ENCODE data around the gene PARP8.
"Not testable (repeated sequence)": the region's sequence is repeated elsewhere in the genome, so short reads cannot be mapped to it uniquely, and the experiment has no call there.

PARP8 gene

GRCh38 chr5:50786073-50786472 lies 119.6 kb downstream of the PARP8 start:
- no peak for DNase-seq (ENCODE audit: low spot score)

GRCh38 chr5:50791813-50792212 lies 125.4 kb downstream of the PARP8 start:
- no peak for DNase-seq (ENCODE audit: low spot score)

GRCh38 chr5:50792843-50793242 lies 126.4 kb downstream of the PARP8 start:
- DNase-seq (ENCODE audit: low spot score), result no peak

GRCh38 chr5:50794812-50795211 lies 128.4 kb downstream of the PARP8 start:
- DNase-seq (ENCODE audit: low spot score), result no peak

GRCh38 chr5:50798002-50798401 lies 131.6 kb downstream of the PARP8 start:
- no peak for DNase-seq (ENCODE audit: low spot score)

GRCh38 chr5:50799596-50799995 lies 133.2 kb downstream of the PARP8 start:
- no peak for DNase-seq (ENCODE audit: low spot score)

- no peak for DNase-seq (ENCODE audit: low spot score)
Observed at GRCh38 chr5:50800410-50800809, 134.0 kb downstream of the PARP8 start.

GRCh38 chr5:50807661-50808060 lies 141.2 kb downstream of the PARP8 start:
- DNase-seq (ENCODE audit: low spot score), result no peak

- DNase-seq (ENCODE audit: low spot score), result no peak
Observed at GRCh38 chr5:50808406-50808805, 142.0 kb downstream of the PARP8 start.

- not testable (repeated sequence) for DNase-seq (ENCODE audit: low spot score)
Observed at GRCh38 chr5:50811746-50812145, 145.3 kb downstream of the PARP8 start.

GRCh38 chr5:50813691-50814090 lies 147.3 kb downstream of the PARP8 start:
- DNase-seq (ENCODE audit: low spot score), result no peak

GRCh38 chr5:50814556-50814955 lies 148.1 kb downstream of the PARP8 start:
- no peak for DNase-seq (ENCODE audit: low spot score)

- DNase-seq (ENCODE audit: low spot score), result no peak
Observed at GRCh38 chr5:50822046-50822445, 155.6 kb downstream of the PARP8 start.

GRCh38 chr5:50822761-50823160 lies 156.3 kb downstream of the PARP8 start:
- no peak for DNase-seq (ENCODE audit: low spot score)

- DNase-seq (ENCODE audit: low spot score), result no peak
Observed at GRCh38 chr5:50823568-50823967, 157.1 kb downstream of the PARP8 start.

- DNase-seq (ENCODE audit: low spot score), result no peak
Observed at GRCh38 chr5:50824109-50824508, 157.7 kb downstream of the PARP8 start.

- DNase-seq (ENCODE audit: low spot score), result no peak
Observed at GRCh38 chr5:50827516-50828247, 161.2 kb downstream of the PARP8 start.

- no peak for DNase-seq (ENCODE audit: low spot score)
Observed at GRCh38 chr5:50829023-50829422, 162.6 kb downstream of the PARP8 start.

- DNase-seq (ENCODE audit: low spot score), result no peak
Observed at GRCh38 chr5:50832657-50833284, 166.3 kb downstream of the PARP8 start.

GRCh38 chr5:50836356-50836755 lies 169.9 kb downstream of the PARP8 start:
- no peak for DNase-seq (ENCODE audit: low spot score)

- DNase-seq (ENCODE audit: low spot score), result no peak
Observed at GRCh38 chr5:50839472-50839871, 173.0 kb downstream of the PARP8 start.

- DNase-seq (ENCODE audit: low spot score), result no peak
Observed at GRCh38 chr5:50843091-50843490, 176.7 kb downstream of the PARP8 start.

GRCh38 chr5:50846261-50846660 lies 179.8 kb downstream of the PARP8 start:
- DNase-seq (ENCODE audit: low spot score), result no peak

GRCh38 chr5:50849554-50849953 lies 183.1 kb downstream of the PARP8 start:
- no peak for DNase-seq (ENCODE audit: low spot score)
